SU-DHL-6 (cell line): ENCODE results near the gene TMC4.

Source experiments
- CTCF ChIP-seq: fragments of 200-600 bp; sonication (generic); IDR thresholded peaks from one replicate; pipeline ENCODE4 v1.5.1; 2017; ENCODE audit warnings: antibody characterized with exemption, mild to moderate bottlenecking, low read length, moderate library complexity; ENCODE audit not compliant: insufficient read depth, poor library complexity, severe bottlenecking
- EZH2phosphoT487 ChIP-seq: fragments of 200-600 bp; sonication (generic), shearing (Covaris generic); conservative IDR thresholded peaks from 2 replicates; pipeline ENCODE4 v1.6.1; 2018; ENCODE audit warnings: mild to moderate bottlenecking, antibody characterized with exemption, low read length, moderate library complexity, mixed read lengths

- no peak for TF ChIP-seq CTCF
- no peak for TF ChIP-seq EZH2phosphoT487
Observed at GRCh38 chr19:54191011-54191810, 18.3 kb upstream of the TMC4 start, which contains the start of gene TSEN34.
